ENCODE measurements around the gene MDM4. TPM values are rescaled to one million over a fixed set of nuclear protein-coding genes. Genes with fewer than 3 reads are reported as not detected.

MDM4 gene
- total RNA-seq, 2 experiments from 2014 or later = 64.3 to 75.6 TPM

Other genes with a start within 250 kb of the MDM4 start
- gene PLEKHA6, start 156.5 kb upstream of the MDM4 start, total RNA-seq = 1 to 10 TPM in 1 of 2 experiments, under 1 TPM in 1; 0.74 to 1.5 TPM
- gene PPP1R15B, start 104.6 kb upstream of the MDM4 start, total RNA-seq = 10 to 100 TPM; 78.6 to 79.9 TPM
- 10 to 100 TPM; 21.3 to 21.5 TPM for gene PIK3C2B, start 21.6 kb upstream of the MDM4 start, total RNA-seq
- gene LRRN2, start 169.3 kb downstream of the MDM4 start, total RNA-seq = not detected